ENCODE data around the gene STK11IP.
A peak's percentile ranks its signal among the peaks of the same experiment; 100 is the strongest.

Gene STK11IP, protein sequence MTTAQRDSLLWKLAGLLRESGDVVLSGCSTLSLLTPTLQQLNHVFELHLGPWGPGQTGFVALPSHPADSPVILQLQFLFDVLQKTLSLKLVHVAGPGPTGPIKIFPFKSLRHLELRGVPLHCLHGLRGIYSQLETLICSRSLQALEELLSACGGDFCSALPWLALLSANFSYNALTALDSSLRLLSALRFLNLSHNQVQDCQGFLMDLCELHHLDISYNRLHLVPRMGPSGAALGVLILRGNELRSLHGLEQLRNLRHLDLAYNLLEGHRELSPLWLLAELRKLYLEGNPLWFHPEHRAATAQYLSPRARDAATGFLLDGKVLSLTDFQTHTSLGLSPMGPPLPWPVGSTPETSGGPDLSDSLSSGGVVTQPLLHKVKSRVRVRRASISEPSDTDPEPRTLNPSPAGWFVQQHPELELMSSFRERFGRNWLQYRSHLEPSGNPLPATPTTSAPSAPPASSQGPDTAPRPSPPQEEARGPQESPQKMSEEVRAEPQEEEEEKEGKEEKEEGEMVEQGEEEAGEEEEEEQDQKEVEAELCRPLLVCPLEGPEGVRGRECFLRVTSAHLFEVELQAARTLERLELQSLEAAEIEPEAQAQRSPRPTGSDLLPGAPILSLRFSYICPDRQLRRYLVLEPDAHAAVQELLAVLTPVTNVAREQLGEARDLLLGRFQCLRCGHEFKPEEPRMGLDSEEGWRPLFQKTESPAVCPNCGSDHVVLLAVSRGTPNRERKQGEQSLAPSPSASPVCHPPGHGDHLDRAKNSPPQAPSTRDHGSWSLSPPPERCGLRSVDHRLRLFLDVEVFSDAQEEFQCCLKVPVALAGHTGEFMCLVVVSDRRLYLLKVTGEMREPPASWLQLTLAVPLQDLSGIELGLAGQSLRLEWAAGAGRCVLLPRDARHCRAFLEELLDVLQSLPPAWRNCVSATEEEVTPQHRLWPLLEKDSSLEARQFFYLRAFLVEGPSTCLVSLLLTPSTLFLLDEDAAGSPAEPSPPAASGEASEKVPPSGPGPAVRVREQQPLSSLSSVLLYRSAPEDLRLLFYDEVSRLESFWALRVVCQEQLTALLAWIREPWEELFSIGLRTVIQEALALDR

GRCh38 chr2:219597552-219598307 lies at the start of gene STK11IP:
Gene STK11IP, plus strand, starts transcription at chr2:219597857. Its CDS starts 263 bp downstream, at chr2:219598120.
- peak; percentile 87 to 88 for DNase-seq

DNA sequence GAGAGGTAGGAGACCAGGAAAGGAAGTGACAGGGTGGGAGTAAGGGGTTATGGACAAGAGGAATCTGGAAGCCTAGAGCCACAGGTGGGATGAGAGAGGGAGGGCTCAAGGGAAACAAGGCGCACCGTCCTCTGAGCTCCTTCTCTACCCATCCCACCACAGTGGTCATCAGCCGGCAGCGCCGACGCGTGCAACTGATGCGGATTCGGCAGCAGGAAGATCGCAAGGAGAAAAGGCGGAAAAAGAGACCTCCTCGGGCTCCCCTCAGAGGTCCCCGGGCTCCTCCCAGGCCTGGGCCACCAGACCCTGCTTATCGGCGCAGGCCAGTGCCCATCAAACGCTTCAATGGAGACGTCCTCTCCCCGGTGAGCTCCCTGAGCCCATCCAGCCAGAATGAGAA lies 48.7 kb upstream of the STK11IP start:
- no peak for DNase-seq

- DNase-seq, result no peak
Observed at GRCh38 chr2:219549619-219550018, 48.0 kb upstream of the STK11IP start.

- DNase-seq, result peak in 1 of 2 donors; percentile 12
Observed at GRCh38 chr2:219551441-219552381, 45.9 kb upstream of the STK11IP start.

GRCh38 chr2:219552382-219553167 lies 45.1 kb upstream of the STK11IP start:
- peak; percentile 74 to 82 for DNase-seq

DNA sequence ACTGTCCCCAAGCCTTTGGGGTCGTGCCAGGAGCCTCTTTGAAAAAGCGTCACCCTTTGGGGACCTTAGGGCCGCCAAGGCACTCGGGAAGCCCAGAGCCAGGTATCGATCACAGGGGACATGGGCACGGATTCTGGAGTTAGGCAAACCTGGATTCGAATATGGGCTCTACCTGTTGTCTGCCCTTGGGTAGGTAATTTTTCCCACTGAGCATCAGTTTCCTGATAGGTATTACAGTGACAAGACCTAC lies 44.6 kb upstream of the STK11IP start:
- no peak for DNase-seq

DNA sequence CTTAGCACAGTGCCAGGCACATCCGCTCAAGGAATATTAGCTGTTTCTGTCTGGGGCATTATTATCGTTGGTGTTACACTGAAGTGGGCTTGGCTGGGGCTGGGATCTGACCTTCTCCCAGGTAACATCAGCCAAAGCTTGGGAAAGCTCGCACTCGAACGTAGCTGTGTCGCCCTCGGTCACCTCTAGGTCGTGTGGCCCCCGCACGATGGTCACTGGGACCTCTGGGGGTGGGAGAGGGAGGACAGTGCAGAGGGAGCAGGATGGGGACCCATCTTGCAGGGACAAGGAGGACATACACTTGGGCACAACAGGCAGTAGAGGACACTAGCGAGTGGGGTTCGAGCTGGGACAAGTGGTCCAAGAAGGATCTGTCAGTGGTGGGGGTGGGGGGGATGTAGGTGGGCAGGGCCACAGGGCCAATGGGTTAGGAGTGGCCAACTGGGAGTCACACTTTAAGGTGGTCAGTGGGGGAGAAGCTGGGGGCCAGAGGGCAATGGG lies 44.1 kb upstream of the STK11IP start:
- DNase-seq, result no peak

DNA sequence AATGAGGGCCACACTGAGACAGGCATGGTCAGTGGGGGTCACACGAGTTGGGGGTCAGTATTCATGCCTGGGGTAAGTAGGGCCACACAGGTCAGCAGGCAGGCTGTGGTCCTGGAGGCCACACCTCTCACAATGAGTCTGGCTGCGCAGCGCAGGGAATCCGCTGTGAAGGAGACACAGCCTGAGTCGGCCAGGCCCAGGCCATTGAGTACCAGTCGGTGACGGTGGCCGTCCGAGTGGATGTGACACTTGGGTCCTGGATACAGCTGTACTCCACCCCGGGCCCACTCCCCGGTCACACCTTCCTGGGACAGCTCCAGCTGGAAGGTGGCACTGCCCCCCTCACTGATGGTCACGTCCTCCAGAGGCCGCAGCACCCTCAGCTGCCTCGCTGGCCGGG lies 43.3 kb upstream of the STK11IP start:
- DNase-seq, result no peak

GRCh38 chr2:219555956-219556355 lies 41.7 kb upstream of the STK11IP start:
- no peak for DNase-seq

GRCh38 chr2:219556413-219556812 lies 41.2 kb upstream of the STK11IP start:
- no peak for DNase-seq

GRCh38 chr2:219557320-219557719 lies 40.3 kb upstream of the STK11IP start:
- DNase-seq, result no peak

- no peak for DNase-seq
Observed at GRCh38 chr2:219557791-219558785, 39.6 kb upstream of the STK11IP start.

GRCh38 chr2:219559156-219559915 lies 38.3 kb upstream of the STK11IP start:
- DNase-seq, result no peak

DNA sequence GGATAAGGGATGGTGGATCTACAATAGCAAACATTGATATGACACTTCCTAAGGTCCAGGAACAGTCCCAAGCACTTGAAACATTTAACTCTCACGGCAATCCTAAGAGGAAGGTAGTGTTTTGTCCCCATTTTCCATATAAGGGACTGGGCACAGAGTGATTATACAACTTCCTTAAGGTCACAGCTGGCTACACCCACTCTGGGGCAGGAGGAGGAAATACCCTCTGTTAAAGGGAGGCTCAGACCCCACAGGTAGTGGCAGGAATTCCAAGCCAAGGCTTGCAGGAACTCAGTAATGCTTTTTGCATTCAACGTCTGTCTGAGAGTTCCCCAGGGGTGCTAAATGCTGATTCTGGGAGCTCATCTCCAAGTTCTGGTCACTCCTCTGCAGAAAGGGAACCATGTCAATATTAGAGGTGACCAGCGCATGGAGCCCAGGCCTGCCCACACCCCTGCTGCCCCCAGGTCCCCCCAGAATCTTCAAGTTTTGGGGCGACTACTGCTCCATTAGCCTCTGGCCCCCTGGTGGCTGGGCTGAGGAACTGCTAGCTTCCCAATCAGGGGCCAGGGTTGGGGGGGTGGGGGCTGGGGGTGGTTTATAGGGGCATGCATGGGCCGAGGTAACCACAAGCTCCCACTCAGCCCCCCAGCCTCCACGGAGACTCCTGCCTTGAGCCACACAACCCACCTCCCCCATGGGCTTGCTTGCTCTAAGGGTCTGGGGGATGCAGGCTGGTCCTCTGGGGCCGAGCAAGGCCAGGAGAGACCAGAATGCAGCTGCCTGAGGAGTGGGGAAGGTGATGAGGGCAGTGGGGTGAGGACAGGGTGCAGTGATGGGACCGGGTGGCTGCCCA lies 37.4 kb upstream of the STK11IP start:
- DNase-seq, result peak in 1 of 2 donors; percentile 37

DNA sequence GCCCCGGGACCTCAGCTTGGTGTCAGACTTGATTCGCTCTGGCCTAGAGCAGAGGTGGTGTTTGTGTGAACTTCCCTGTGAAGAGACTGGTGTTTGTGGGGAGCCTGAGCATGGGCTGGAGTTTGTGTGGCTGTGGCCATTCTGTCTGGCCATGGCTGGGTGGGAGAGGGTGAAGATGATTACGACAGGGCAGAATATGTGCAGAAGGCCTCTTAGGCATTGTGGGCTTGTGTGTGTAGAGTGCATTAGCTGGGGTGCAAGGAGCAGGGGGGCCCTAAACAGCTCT lies 36.8 kb upstream of the STK11IP start:
- DNase-seq, result no peak

- no peak for DNase-seq
Observed at GRCh38 chr2:219561179-219562048, 36.2 kb upstream of the STK11IP start.
